Stomach (tissue), 9 donors: Measurements from ENCODE around the gene CRYL1. TPM values are rescaled to one million over a fixed set of nuclear protein-coding genes. Genes with fewer than 3 reads are reported as not detected.

Source experiments
- DNase-seq, 2 donors: peaks; one replicate each; pipeline versions ENCODE4 v3.0.0 to v3.0.0-alpha.2; 2013 to 2019
- H3K27ac ChIP-seq, 5 donors: fragments of 200-600 bp in 4 of 5; sonication (generic) in 4 of 5; one replicate each; pipeline ENCODE4 v1.5.1; 2013 to 2019; ENCODE audit warnings: mild to moderate bottlenecking in 1 of 5, moderate library complexity in 1 of 5
- H3K27me3 ChIP-seq, 3 donors: fragments of 200-600 bp; sonication (generic); one replicate each; pipeline ENCODE4 v1.5.1; 2017 to 2019; ENCODE audit warnings: mixed run types in 1 of 3
- H3K36me3 ChIP-seq, 4 donors: fragments of 200-600 bp; sonication (generic); 1 replicate in 3 of 4; 2 replicates in 1 of 4; pipeline ENCODE4 v1.5.1; 2016 to 2019
- H3K4me1 ChIP-seq, 4 donors: fragments of 200-600 bp; sonication (generic); one replicate each; pipeline ENCODE4 v1.5.1; 2016 to 2019
- H3K4me3 ChIP-seq, 4 donors: fragments of 200-600 bp; sonication (generic) in 3 of 4; one replicate each; pipeline ENCODE4 v1.5.1; 2016 to 2019; ENCODE audit warnings: mild to moderate bottlenecking in 1 of 4
- H3K9me3 ChIP-seq, 4 donors: fragments of 200-600 bp; sonication (generic); one replicate each; pipeline ENCODE4 v1.5.1; 2016 to 2019
- EP300 ChIP-seq: sonication (generic); formaldehyde crosslinking; IDR thresholded peaks from one replicate; pipeline ENCODE4 v1.6.1; 2017; ENCODE audit warnings: antibody characterized with exemption
- POLR2A ChIP-seq, 4 donors: fragments of 450-650 bp; IDR thresholded peaks; one replicate each; pipeline ENCODE4 v1.6.1; 2016; ENCODE audit warnings: antibody characterized with exemption in 4 of 4, control low read depth in 2 of 4, mild to moderate bottlenecking in 1 of 4, moderate library complexity in 1 of 4
- POLR2AphosphoS5 ChIP-seq, 3 donors: sonication (generic); formaldehyde crosslinking; IDR thresholded peaks; one replicate each; pipeline ENCODE4 v1.6.1; 2016; ENCODE audit warnings: antibody characterized with exemption in 3 of 3
- WGBS, 5 donors: extraction: QIAGEN DNeasy Blood & Tissue Kit in 3 of 5; methylation state at CpG; one replicate each; pipeline versions ENCODE4 v1.1.5 to v1.1.7; 2013 to 2018; 5-methylcytosine and 5-hydroxymethylcytosine counted together
- intact Hi-C: fragments of 100-400 bp; cut with DNase I; formaldehyde crosslinking; loops from one replicate; pipeline ENCODE4 v1.15.1; 2023; ENCODE audit warnings: low total_unique reads
- polyA plus RNA-seq, 3 donors: library from polyadenylated mRNA; stranded (reverse); fragments of 200-250 nt; gene quantifications; one replicate each; pipeline ENCODE4 v1.2.3, GENCODE V29; 2013
- total RNA-seq, 5 donors: library from RNA; depleted of rRNA; stranded (reverse); fragments of >200 nt; gene quantifications; one replicate each; pipeline versions ENCODE4 v1.1.0 to v1.2.3, GENCODE V29; 2014 to 2016
- TF ChIP-seq, protein P1 (sequence below), 7 experiments: fragments of 450-650 bp in 4 of 7; fragments of 200-600 bp in 3 of 7; sonication (generic) in 3 of 7; IDR thresholded peaks; one replicate each; pipeline ENCODE4 v1.5.1; 2016 to 2019; ENCODE audit warnings: antibody characterized with exemption in 7 of 7, control low read depth in 2 of 7, mild to moderate bottlenecking in 1 of 7
- donor health status: healthy with polysubstance abuse.
- donor health status: Bipolar disorder and iron deficiency.
- donor health status: healthy.

Gene CRYL1
- total and polyA plus RNA-seq, 8 donors, result 11.6 to 112 (median 38.0) TPM

GRCh38 chr13:20408181-20408580 is 117.5 kb downstream of the CRYL1 start:
- Histone ChIP-seq H3K9me3 (no peaks in the 10 kb centered on the region), H3K4me3 (no peak overlapping the region), H3K36me3 (peaks cover 0 to 26% (median 25%) of the 10 kb centered on the region in 4 donors), H3K27me3 (no peaks in the 10 kb centered on the region), H3K4me1 (no peaks in the 10 kb centered on the region), H3K27ac (no peak overlapping the region)
- peak in 1 of 2 donors; percentile 21 for DNase-seq
- intact Hi-C loops, result no loop called here
- WGBS, 5 donors, result 58 to 89% (median 69%) methylated on average over 8 of the region's 8 CpGs
- no peak for TF ChIP-seq EP300
- TF ChIP-seq, protein P1, sequence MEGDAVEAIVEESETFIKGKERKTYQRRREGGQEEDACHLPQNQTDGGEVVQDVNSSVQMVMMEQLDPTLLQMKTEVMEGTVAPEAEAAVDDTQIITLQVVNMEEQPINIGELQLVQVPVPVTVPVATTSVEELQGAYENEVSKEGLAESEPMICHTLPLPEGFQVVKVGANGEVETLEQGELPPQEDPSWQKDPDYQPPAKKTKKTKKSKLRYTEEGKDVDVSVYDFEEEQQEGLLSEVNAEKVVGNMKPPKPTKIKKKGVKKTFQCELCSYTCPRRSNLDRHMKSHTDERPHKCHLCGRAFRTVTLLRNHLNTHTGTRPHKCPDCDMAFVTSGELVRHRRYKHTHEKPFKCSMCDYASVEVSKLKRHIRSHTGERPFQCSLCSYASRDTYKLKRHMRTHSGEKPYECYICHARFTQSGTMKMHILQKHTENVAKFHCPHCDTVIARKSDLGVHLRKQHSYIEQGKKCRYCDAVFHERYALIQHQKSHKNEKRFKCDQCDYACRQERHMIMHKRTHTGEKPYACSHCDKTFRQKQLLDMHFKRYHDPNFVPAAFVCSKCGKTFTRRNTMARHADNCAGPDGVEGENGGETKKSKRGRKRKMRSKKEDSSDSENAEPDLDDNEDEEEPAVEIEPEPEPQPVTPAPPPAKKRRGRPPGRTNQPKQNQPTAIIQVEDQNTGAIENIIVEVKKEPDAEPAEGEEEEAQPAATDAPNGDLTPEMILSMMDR (IDR thresholded peaks at IDR 0.05), result no peak
- no peak for TF ChIP-seq POLR2A (IDR thresholded peaks at IDR 0.05)
- no peak for TF ChIP-seq POLR2AphosphoS5 (IDR thresholded peaks at IDR 0.05)

DNA sequence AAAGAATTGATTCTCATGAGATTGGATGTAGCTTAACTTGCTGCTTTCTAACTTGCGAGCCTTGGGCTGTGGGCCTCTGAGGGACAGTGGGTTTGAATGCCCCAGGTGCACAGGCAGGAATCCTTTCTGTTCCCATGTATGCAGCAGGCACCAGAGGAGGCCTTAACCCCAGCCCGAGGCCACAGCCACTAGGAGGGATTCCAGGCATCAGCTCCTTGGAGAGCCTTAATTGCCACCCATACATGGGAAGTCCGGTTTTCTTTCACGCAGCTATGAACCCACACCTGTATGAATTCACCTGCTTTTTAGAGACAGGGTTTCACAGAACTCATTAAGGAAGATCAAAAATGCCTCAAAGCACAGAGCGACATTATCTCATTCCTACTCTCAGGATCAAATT is 117.9 kb downstream of the CRYL1 start:
- peaks cover 0 to 31% (median 30%) of the 10 kb centered on the region in 4 donors for H3K36me3 ChIP-seq
- H3K27me3 ChIP-seq, result no peaks in the 10 kb centered on the region
- H3K4me3 ChIP-seq, result no peak overlapping the region
- no peak overlapping the region for H3K27ac ChIP-seq
- WGBS, 5 donors, result 84 to 98% (median 93%) methylated on average over 5 of the region's 5 CpGs
- intact Hi-C loops, result no loop called here
- DNase-seq, result peak in 1 of 2 donors; percentile 17
- no peaks in the 10 kb centered on the region for H3K9me3 ChIP-seq
- no peaks in the 10 kb centered on the region for H3K4me1 ChIP-seq
- no peak for TF ChIP-seq EP300
- no peak for TF ChIP-seq POLR2AphosphoS5 (IDR thresholded peaks at IDR 0.05)
- TF ChIP-seq POLR2A (IDR thresholded peaks at IDR 0.05), result no peak
- TF ChIP-seq, protein P1 (IDR thresholded peaks at IDR 0.05), result no peak

DNA sequence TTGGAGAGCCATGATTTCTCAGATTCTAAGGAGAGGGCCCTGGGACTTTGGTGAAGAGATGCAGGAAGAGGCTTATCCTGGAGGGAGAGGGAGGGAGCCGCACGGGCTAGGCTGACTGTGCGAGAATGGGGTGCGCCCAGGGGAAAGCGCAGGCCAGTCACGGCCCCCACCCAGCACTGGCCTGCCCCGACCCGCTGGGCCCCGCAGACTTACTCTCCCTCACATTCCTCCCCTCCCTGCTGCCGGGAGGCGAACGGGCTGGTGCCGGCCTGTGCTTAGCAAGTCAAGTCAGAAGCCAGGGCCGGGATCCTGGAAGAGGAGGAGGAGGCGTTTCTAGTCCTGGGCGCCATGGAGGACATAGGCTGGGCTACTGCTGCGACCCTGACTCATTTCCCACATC is 120.0 kb downstream of the CRYL1 start:
- Histone ChIP-seq H3K4me3 (no peak overlapping the region), H3K27ac (no peak overlapping the region), H3K36me3 (peaks cover 0 to 41% (median 32%) of the 10 kb centered on the region in 4 donors), H3K9me3 (no peaks in the 10 kb centered on the region), H3K4me1 (no peaks in the 10 kb centered on the region), H3K27me3 (no peaks in the 10 kb centered on the region)
- peak in 1 of 2 donors; percentile 18 for DNase-seq
- intact Hi-C loops, result no loop called here
- TF ChIP-seq POLR2A (IDR thresholded peaks at IDR 0.05) (no peak), POLR2AphosphoS5 (IDR thresholded peaks at IDR 0.05) (no peak), EP300 (no peak)
- TF ChIP-seq, protein P1 (IDR thresholded peaks at IDR 0.05), result no peak
- 61 to 85% (median 82%) methylated on average over 14 to 17 of the region's 17 CpGs for WGBS, 5 donors

GRCh38 chr13:20404488-20405222 is 121.0 kb downstream of the CRYL1 start:
- Histone ChIP-seq H3K27me3 (no peaks in the 10 kb centered on the region), H3K9me3 (no peaks in the 10 kb centered on the region), H3K27ac (no peak overlapping the region), H3K4me1 (no peaks in the 10 kb centered on the region), H3K4me3 (no peak overlapping the region), H3K36me3 (peaks cover 0 to 41% (median 32%) of the 10 kb centered on the region in 4 donors)
- TF ChIP-seq, protein P1 (IDR thresholded peaks at IDR 0.05), result no peak
- TF ChIP-seq EP300 (no peak), POLR2A (IDR thresholded peaks at IDR 0.05) (no peak), POLR2AphosphoS5 (IDR thresholded peaks at IDR 0.05) (no peak)
- DNase-seq, result peak in 1 of 2 donors; percentile 7
- intact Hi-C loops, result no loop called here
- 85 to 93% (median 93%) methylated on average over 13 of the region's 13 CpGs for WGBS, 5 donors
